IgD-negative memory B cell (primary cell): ENCODE results near the gene KIAA1328. TPM values are rescaled to one million over a fixed set of nuclear protein-coding genes. Genes with fewer than 3 reads are reported as not detected.

Experiments
- H3K27ac Mint-ChIP-seq, 3 donors: one replicate each; pipeline ENCODE4 v1.8.0; 2020 to 2022; ENCODE audit warnings: mild to moderate bottlenecking in 3 of 3, mixed read lengths in 3 of 3, moderate library complexity in 1 of 3
- H3K27me3 Mint-ChIP-seq: one replicate; pipeline ENCODE4 v1.8.0; 2021; ENCODE audit warnings: mixed read lengths
- H3K36me3 Mint-ChIP-seq: one replicate; pipeline ENCODE4 v1.8.0; 2020; ENCODE audit warnings: mild to moderate bottlenecking, mixed read lengths
- H3K4me1 Mint-ChIP-seq, 3 donors: one replicate each; pipeline ENCODE4 v1.8.0; 2020 to 2022; ENCODE audit warnings: mixed read lengths in 3 of 3, mild to moderate bottlenecking in 1 of 3
- H3K4me3 Mint-ChIP-seq, 4 donors: one replicate each; pipeline ENCODE4 v1.8.0; 2020 to 2022; ENCODE audit warnings: mild to moderate bottlenecking in 4 of 4, mixed read lengths in 4 of 4, moderate library complexity in 3 of 4
- H3K9me3 Mint-ChIP-seq, 3 donors: one replicate each; pipeline ENCODE4 v1.8.0; 2020 to 2021; ENCODE audit warnings: mixed read lengths in 3 of 3, mild to moderate bottlenecking in 1 of 3
- polyA plus RNA-seq: library from polyadenylated mRNA; unstranded; fragments of 300-500 nt; fragmentation: Illumina TruSeq; gene quantifications from one replicate; pipeline ENCODE4 v1.2.3, GENCODE V29; 2021

KIAA1328 gene
- polyA plus RNA-seq, 1 donor from 2014 or later, result 12.6 TPM

DNA sequence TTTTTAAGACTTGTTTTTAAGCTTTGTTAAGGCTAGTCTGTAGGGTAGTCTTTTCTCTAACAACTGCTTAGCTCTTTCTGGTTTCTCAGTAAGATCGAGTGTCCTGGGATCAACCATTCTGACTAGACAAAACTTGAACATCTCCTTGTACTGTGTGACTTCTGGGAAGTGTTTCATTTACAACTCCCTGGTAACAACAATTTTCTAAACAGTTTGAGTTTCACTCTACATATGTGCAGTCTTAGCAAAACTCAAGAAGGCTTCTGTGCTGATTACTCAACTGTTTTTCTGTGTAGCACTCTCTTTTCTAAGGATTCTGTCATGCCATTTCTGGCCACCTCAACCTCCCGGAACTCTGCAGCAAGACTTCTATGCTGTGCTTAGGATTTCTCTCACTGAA lies 204.5 kb downstream of the KIAA1328 start:
- Mint-ChIP-seq H3K9me3 (peaks cover 5 to 12% (median 5%) of the 10 kb centered on the region in 3 donors), H3K4me3 (no peak overlapping the region), H3K27me3 (no peaks in the 10 kb centered on the region), H3K27ac (no peak overlapping the region), H3K4me1 (peaks cover 0 to 1% (median 0%) of the 10 kb centered on the region in 3 donors), H3K36me3 (peaks cover 11% of the 10 kb centered on the region)

DNA sequence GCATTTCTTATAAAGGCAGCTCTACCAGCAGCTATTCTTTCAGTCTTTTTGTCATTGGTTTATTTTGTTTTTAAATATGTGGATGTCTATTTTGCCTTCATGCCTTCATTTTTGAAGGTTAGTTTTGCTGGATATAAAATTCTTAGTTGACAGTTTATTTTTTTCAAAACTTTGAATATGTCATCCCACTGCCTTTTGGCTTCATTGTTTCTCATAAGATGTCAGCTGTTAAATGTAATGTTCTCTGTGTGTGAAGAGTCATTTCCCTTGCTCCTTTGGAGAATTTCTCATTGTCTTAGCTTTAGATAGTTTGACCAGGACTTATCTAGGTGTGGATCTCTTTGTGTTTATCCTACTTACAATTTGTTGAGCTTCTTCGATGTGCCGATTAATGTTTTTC lies 213.5 kb downstream of the KIAA1328 start:
- Mint-ChIP-seq H3K27ac (no peak overlapping the region), H3K36me3 (peaks cover 17% of the 10 kb centered on the region), H3K4me3 (peak overlapping the region in 1 of 4 donors; percentile 69), H3K4me1 (no peaks in the 10 kb centered on the region), H3K27me3 (no peaks in the 10 kb centered on the region), H3K9me3 (peaks cover 14 to 44% (median 17%) of the 10 kb centered on the region in 3 donors)

DNA sequence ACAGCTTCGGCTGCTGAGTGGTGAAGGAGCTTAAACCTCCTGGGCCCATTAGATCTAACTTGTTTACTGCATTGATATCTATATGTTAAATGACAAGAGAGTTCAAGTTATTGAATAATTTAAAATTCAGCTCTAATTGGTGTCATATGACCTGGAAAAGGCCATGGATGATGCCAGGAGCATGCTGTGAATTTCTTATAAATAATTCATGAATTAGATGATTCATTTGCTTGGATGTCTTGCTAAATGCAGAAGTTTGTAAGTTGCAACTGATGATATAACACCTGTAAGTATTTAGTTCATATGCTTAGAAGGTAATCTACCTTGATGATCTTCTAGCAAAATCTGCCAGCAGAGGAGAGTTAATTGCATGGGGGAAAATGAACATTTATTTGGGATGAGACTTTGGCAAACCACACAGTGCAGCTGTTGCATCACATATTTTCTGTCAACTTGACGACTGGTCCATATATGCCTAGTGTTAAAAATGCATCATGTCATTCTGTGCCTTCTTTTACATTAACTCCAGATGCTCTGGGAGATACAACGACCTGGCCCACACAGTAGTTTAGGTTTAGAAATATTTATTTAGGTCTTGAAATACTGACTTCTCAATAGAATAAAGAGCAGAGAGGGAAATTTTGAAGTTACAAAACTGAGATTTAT lies 226.3 kb downstream of the KIAA1328 start:
- Mint-ChIP-seq H3K9me3 (peaks cover 2 to 8% (median 5%) of the 10 kb centered on the region in 3 donors), H3K36me3 (peaks cover under 1% of the 10 kb centered on the region), H3K4me3 (no peak overlapping the region), H3K27ac (no peak overlapping the region), H3K27me3 (no peaks in the 10 kb centered on the region), H3K4me1 (peaks cover 0 to 2% (median 0%) of the 10 kb centered on the region in 3 donors)

DNA sequence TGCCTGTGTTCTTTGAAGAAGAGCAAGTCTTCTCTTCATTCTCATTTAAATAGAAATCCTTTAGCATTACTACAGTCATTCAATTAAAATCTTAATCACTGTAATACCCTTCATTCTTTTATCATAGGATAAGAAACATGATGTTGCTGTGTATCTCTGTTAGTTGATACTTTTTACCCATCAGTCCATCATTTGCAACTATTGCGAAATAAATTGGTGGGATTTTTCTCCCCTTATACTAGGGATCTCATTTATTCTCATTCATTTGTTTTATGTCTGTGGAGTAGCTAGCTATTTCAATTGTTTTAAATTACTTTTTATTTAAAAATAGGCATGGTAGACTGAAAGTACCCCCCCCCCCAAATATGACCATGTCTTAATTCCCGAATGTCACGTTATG lies 235.3 kb downstream of the KIAA1328 start:
- H3K4me1 Mint-ChIP-seq, result peaks cover 0 to 2% (median 0%) of the 10 kb centered on the region in 3 donors
- H3K27ac Mint-ChIP-seq, result no peak overlapping the region
- peaks cover 0 to 4% (median 3%) of the 10 kb centered on the region in 3 donors for H3K9me3 Mint-ChIP-seq
- no peaks in the 10 kb centered on the region for H3K27me3 Mint-ChIP-seq
- H3K36me3 Mint-ChIP-seq, result peaks cover 7% of the 10 kb centered on the region
- H3K4me3 Mint-ChIP-seq, result no peak overlapping the region

DNA sequence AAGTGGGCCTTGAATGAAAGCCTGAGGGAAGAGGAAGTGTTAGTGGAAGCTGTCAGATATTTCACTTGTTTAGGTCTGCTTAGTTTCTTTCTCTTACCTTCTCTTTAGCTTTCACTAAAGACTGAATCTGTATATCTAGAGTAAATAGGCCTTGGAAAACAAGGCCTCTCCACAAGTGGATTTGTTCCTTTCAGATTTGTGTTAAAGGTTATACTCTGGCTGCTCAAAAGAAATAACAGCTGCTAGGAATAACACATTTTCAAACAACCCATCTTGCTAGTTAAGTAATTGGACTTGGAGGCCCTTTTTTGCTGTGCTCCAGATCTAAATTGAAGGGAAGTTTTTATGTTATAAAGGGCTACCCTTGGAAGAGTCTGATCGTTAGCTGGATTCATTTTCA lies 236.3 kb downstream of the KIAA1328 start:
- H3K4me1 Mint-ChIP-seq, result peaks cover 0 to 2% (median 2%) of the 10 kb centered on the region in 3 donors
- H3K27ac Mint-ChIP-seq, result peak overlapping the region in 1 of 3 donors; percentile 55
- peaks cover 3 to 7% (median 7%) of the 10 kb centered on the region in 3 donors for H3K9me3 Mint-ChIP-seq

DNA sequence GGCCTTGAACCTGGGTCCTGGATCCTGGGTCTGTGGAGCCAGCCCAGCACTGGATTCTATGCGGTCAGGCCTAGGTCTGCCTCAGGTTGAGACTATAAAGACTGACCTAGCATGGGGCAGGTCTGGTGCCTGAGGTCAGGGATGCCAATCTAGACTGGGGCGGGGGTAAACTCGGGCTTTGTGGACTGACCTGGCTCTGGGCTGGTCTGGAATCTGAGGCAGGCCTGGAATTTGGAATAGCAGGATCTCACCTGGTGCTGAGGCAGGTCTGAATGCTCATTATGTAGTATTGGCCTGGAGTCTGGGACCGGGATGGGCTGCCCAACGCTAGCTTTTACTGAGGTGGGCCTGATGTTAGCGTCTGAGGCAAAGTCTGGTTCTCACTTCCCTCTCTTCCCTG lies 256.0 kb downstream of the KIAA1328 start:
- Mint-ChIP-seq H3K36me3 (peaks cover 8% of the 10 kb centered on the region), H3K4me3 (no peak overlapping the region), H3K27ac (no peak overlapping the region), H3K27me3 (no peaks in the 10 kb centered on the region), H3K4me1 (no peaks in the 10 kb centered on the region), H3K9me3 (peaks cover 3 to 11% (median 7%) of the 10 kb centered on the region in 3 donors)

More for the DNA sequence above, 236.3 kb downstream of the KIAA1328 start:
- Mint-ChIP-seq H3K27me3 (no peaks in the 10 kb centered on the region), H3K36me3 (peaks cover 7% of the 10 kb centered on the region), H3K4me3 (no peak overlapping the region)

DNA sequence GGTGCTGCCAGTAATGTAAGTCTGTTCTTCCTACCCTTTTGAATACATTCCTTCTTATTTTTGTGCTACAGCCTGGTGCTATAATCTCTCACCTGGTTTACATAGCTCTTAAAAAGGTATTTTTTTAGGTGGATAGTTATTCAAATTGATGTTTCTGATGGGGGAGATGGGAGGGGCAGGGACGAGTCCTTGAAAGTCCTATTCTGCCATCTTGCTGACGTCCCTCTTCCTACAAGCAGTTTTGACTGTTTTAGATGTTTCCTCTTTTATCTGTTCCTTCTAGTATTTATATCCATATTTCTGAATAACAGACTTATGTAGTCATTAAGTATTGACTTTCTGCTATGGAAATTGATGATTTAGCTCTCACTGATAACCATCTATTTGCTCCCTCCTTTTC lies 256.4 kb downstream of the KIAA1328 start:
- H3K27ac Mint-ChIP-seq, result no peak overlapping the region
- H3K36me3 Mint-ChIP-seq, result peaks cover 6% of the 10 kb centered on the region
- no peaks in the 10 kb centered on the region for H3K27me3 Mint-ChIP-seq

DNA sequence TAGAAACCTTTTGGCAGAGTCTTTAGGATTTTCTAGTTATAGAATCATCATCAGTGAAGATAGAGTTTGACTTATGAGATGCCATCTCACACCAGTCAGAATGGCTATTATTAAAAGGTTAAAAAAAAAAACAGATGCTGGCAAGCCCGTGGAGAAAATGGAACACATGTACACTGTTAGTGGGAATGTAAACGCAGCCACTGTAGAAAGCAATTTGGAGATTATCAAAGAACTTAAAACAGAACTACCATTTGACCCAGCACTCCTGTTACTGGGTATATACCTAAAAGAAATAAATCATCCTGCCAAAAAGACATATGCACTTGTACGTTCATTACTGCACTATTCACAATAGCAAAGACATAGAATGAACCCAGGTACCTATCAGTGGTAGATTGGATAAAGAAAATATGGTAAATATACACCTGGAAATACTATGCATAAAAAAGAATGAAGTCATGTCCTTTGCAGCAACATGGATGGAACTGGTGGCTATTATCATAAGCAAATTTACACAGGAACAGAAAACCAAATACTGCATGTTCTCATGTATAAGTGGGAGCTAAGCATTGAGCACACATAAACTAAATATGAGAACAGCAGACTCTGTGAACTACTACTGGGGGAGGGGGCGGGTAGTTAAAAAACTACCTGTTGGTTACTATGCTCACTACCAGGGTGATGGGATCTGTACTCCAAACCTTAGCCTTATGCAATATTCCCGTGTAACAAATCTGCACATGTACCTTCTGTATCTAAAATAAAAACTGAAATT lies 279.0 kb downstream of the KIAA1328 start:
- H3K4me1 Mint-ChIP-seq, result peaks cover 0 to 2% (median 0%) of the 10 kb centered on the region in 3 donors
- H3K27me3 Mint-ChIP-seq, result no peaks in the 10 kb centered on the region
- H3K36me3 Mint-ChIP-seq, result no peaks in the 10 kb centered on the region
- H3K9me3 Mint-ChIP-seq, result peaks cover 7 to 13% (median 10%) of the 10 kb centered on the region in 3 donors
- H3K27ac Mint-ChIP-seq, result no peak overlapping the region
- no peak overlapping the region for H3K4me3 Mint-ChIP-seq

More for the DNA sequence above, 256.4 kb downstream of the KIAA1328 start:
- Mint-ChIP-seq H3K4me3 (no peak overlapping the region), H3K9me3 (peaks cover 3 to 9% (median 5%) of the 10 kb centered on the region in 3 donors), H3K4me1 (no peaks in the 10 kb centered on the region)

DNA sequence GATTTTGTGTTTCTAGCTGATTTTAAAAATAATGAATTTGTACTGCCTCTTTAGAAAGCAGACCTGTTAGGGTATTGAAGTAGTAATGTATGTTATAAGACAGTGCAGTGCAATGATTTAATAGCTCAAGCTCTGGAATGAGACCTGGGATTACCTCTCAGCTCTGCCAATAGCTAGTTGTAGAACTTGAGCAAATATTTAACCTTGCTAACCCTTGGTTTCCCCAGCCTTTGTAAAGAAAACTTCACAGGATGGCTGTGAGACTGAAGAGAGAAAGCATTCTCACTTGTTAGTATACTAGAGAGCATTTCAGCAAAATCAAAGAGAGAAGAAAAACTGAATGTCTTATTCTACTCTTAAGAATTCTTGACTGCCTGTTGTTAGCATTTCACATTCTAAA lies 293.9 kb downstream of the KIAA1328 start:
- peaks cover 5% of the 10 kb centered on the region for H3K36me3 Mint-ChIP-seq
- no peak overlapping the region for H3K27ac Mint-ChIP-seq
- H3K4me3 Mint-ChIP-seq, result no peak overlapping the region
- H3K27me3 Mint-ChIP-seq, result no peaks in the 10 kb centered on the region
- H3K9me3 Mint-ChIP-seq, result peaks cover 0 to 2% (median 2%) of the 10 kb centered on the region in 3 donors
- no peaks in the 10 kb centered on the region for H3K4me1 Mint-ChIP-seq

DNA sequence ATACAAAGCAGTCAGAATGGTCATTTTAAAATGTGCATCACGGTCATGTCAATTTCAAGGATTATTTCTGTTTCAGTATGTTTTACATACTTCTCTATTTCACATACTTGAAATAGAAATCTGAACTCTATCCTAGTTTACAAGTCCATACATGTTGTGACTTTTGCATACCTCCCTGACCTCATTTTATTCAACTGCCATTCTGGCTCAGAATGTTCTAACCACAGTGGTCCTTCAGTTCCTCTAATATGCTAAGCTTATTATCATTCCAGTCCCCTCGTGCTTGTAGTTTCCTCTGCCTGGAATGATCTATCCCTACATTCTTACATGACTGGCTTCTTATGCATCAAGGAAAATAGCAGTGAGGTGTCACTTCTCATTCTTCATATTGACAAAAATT lies 295.6 kb downstream of the KIAA1328 start:
- Mint-ChIP-seq H3K9me3 (no peaks in the 10 kb centered on the region), H3K27ac (no peak overlapping the region), H3K4me3 (no peak overlapping the region), H3K27me3 (no peaks in the 10 kb centered on the region), H3K36me3 (peaks cover 6% of the 10 kb centered on the region), H3K4me1 (no peaks in the 10 kb centered on the region)

DNA sequence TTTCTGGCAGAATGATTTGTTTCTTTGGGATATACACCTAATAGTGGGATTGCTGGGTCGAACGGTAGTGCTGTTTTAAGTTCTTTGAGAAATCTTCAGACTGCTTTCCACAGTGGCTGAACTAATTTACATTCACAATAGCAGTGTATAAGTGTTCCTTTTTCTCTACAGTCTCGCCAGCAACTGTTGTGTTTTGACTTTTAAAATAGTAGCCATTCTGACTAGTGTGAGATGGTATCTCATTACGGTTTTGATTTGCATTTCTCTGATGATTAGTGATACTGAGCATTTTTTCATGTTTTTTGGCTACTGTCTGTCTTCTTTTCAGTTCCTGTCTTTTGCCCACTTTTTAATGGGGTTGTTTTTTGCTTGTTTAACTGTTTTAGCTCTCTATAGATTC lies 306.2 kb downstream of the KIAA1328 start:
- H3K4me3 Mint-ChIP-seq, result peak overlapping the region in 1 of 4 donors; percentile 14
- H3K36me3 Mint-ChIP-seq, result no peaks in the 10 kb centered on the region
- H3K4me1 Mint-ChIP-seq, result peaks cover 0 to 5% (median 2%) of the 10 kb centered on the region in 3 donors
- H3K27ac Mint-ChIP-seq, result no peak overlapping the region
- peaks cover 1 to 13% (median 9%) of the 10 kb centered on the region in 3 donors for H3K9me3 Mint-ChIP-seq
- H3K27me3 Mint-ChIP-seq, result no peaks in the 10 kb centered on the region

DNA sequence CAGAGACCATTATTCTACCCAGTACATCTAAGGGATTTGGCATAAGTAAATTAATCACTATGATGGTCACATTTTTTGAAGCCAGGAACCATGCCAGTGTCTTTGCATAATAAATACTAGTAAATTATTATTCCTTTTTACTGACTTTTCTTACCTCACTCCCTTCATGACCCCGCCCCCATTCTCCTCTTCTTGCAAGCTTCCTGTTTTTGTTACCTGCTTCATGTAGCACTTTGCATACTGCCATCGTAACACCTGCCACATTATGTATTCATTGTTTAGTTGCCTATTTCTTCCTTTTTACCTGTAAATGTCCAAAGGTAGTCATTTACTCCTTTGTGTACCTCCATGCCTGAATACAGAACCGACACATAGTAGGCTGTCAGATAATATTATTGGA lies 309.5 kb downstream of the KIAA1328 start:
- peaks cover 0 to 13% (median 6%) of the 10 kb centered on the region in 3 donors for H3K9me3 Mint-ChIP-seq
- no peaks in the 10 kb centered on the region for H3K36me3 Mint-ChIP-seq
- H3K27ac Mint-ChIP-seq, result no peak overlapping the region
- H3K4me1 Mint-ChIP-seq, result peaks cover 0 to 5% (median 2%) of the 10 kb centered on the region in 3 donors
- no peak overlapping the region for H3K4me3 Mint-ChIP-seq
- no peaks in the 10 kb centered on the region for H3K27me3 Mint-ChIP-seq

DNA sequence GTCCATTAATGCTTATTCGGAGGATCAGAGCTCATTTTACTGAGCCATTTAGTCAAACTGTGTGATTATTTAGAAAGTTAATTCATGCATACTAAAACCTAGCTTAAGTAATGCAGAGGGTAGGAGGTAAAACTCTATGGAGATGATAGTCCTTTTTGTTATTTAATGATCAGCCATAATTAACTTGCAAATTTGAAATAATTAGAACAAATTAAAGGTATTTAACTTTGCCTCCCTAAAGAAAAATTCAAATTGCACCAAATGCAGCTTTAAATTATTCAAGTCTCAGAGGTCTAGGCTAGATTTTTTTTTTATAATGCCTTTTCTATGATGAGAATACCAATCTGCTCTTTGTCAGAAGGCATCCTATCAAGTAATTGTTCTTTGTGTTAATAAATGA lies 310.9 kb downstream of the KIAA1328 start:
- no peak overlapping the region for H3K4me3 Mint-ChIP-seq
- H3K9me3 Mint-ChIP-seq, result peaks cover 0 to 9% (median 2%) of the 10 kb centered on the region in 3 donors
- H3K27me3 Mint-ChIP-seq, result no peaks in the 10 kb centered on the region
- peaks cover 0 to 5% (median 2%) of the 10 kb centered on the region in 3 donors for H3K4me1 Mint-ChIP-seq
- peaks cover 4% of the 10 kb centered on the region for H3K36me3 Mint-ChIP-seq
- no peak overlapping the region for H3K27ac Mint-ChIP-seq

DNA sequence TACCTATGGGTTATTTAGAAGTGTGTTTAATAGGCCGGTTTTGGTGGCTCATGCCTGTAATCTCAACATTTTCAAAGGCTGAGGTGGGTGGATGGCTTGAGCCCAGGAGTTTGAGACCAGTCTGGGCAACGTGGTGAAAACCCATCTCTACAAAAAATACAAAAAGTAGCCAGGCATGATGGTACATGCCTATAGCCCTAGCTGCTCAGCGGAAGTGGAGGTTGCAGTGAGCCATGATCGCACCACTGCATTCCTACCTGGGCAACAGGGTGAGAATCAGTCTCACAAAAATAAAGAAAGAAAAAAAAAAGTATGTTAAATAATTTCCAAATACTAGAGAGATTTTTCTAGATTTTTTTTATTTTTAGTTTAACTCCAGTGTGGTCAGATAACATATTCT lies 316.0 kb downstream of the KIAA1328 start:
- peaks cover 0 to 7% (median 3%) of the 10 kb centered on the region in 3 donors for H3K9me3 Mint-ChIP-seq
- no peak overlapping the region for H3K27ac Mint-ChIP-seq
- H3K4me1 Mint-ChIP-seq, result no peaks in the 10 kb centered on the region
- no peaks in the 10 kb centered on the region for H3K27me3 Mint-ChIP-seq
- no peak overlapping the region for H3K4me3 Mint-ChIP-seq
- peaks cover 9% of the 10 kb centered on the region for H3K36me3 Mint-ChIP-seq

DNA sequence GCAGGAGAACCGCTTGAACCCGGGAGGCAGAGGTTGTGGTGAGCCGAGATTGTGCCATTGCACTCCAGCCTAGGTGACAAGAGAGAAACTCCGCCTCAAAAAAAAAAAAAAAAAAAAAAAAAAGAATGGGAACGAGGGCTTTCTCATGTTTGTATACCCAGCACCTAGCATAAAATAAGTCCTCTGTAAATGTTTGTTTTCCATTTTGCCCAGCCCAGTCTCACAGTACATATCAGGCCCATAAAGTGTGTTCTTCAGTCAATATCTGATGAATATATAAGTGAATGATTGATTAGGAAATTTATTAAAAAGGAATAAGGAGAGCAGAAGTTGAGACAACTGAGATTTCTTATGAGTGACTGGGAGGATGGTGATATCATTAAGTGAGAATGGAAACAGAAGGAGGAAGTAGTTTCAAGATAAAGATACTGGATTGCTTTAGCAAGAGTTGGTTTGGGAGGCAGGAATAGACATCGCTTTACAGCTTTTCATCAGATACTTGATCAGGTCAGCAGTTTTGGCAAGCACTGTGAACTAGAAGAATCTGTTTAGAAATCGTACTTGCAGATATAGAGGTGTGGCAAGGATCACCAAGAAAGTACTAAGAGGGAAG lies 327.5 kb downstream of the KIAA1328 start:
- peaks cover 0 to 2% (median 2%) of the 10 kb centered on the region in 3 donors for H3K9me3 Mint-ChIP-seq
- H3K4me3 Mint-ChIP-seq, result no peak overlapping the region
- H3K4me1 Mint-ChIP-seq, result no peaks in the 10 kb centered on the region
- peaks cover 17% of the 10 kb centered on the region for H3K36me3 Mint-ChIP-seq
- H3K27ac Mint-ChIP-seq, result no peak overlapping the region
- no peaks in the 10 kb centered on the region for H3K27me3 Mint-ChIP-seq
